ENCODE measurements around the gene SVBP.

SVBP gene

DNA sequence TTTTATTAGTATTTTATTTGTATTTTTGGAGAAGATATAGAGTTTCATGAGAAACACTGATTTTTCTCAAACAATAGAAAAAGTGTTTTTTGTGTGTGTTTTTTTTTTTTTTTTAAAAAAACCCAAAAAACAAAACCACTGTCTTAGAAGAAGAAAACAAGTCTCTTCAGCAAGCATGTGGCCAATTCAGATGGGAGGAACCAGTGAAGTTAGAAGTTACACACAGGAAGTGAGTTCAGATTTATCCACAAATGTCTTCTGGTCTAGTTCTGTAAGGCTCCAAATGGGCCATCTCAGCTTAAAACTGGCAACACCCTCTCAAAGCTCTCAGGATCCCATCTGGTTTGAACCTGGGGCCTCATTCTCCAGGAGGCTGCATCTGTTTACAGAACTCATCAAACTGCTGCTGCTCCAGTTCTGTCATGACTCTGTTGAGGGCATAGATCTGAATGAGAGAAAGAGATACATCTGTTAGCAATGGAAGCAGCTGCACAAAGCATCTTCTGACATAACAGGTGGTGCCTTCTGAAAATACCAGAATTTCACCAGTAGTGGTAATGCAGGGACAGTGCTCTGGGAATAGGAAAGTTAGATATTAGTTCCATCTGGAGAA, 10.0 kb downstream of the SVBP start:
- Histone ChIP-seq H3K9me3 (ENCODE audit: low read length) (peaks cover 2% of the 10 kb centered on the region), H3K27me3 (ENCODE audit: insufficient read depth, low read length) (no peaks in the 10 kb centered on the region), H2AFZ (ENCODE audit: low read depth, low read length) (no peak overlapping the region), H3K36me3 (ENCODE audit: insufficient read depth, low read length) (peaks cover 32% of the 10 kb centered on the region), H3K4me3 (ENCODE audit: low read length) (no peak overlapping the region), H3K4me1 (ENCODE audit: insufficient read depth, low read length) (no peaks in the 10 kb centered on the region)

DNA sequence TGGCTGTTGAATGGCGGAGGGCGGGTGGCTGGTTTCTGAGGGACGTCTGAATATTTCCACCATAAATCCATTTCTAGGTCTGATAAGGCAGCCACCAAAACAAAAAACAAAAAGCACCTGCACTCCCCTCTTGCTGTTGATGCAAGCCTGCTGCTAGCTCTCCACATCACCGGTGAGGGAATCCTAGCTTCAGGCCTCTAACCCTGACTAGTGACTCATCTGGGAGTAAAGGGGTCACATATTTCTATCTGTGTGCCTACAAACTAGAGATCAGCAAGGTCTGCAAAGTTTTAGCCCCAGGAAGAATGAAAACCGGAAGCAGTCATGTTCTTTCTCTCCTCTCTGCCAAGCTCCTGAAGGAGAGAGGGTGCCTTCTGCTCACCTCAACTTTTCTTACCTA, 10.6 kb downstream of the SVBP start:
- Histone ChIP-seq H2AFZ (ENCODE audit: low read depth, low read length) (no peak overlapping the region), H3K36me3 (ENCODE audit: insufficient read depth, low read length) (peaks cover 32% of the 10 kb centered on the region), H3K4me3 (ENCODE audit: low read length) (no peak overlapping the region), H3K4me1 (ENCODE audit: insufficient read depth, low read length) (no peaks in the 10 kb centered on the region), H3K9me3 (ENCODE audit: low read length) (peaks cover 2% of the 10 kb centered on the region), H3K27me3 (ENCODE audit: insufficient read depth, low read length) (no peaks in the 10 kb centered on the region)

DNA sequence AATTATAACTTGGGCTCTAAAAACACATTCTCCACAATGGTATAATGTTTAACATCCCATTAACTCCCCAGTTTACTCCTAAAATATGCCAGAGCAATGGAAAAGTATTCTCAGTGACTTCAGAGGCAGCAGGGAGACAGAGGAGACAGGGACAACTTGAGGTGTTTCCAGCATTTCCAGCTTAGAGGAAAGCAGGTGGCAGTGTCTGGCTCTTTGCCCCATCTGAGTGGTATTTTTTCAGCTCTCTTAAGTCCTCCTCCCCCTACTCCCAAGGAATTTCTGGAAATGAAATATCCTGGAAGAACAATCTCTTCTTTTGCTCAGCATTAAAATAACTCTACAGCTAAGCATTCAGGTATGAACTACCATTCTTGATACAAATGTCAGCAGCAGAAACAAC, 11.0 kb downstream of the SVBP start:
- H3K4me3 ChIP-seq (ENCODE audit: low read length) = no peak overlapping the region

DNA sequence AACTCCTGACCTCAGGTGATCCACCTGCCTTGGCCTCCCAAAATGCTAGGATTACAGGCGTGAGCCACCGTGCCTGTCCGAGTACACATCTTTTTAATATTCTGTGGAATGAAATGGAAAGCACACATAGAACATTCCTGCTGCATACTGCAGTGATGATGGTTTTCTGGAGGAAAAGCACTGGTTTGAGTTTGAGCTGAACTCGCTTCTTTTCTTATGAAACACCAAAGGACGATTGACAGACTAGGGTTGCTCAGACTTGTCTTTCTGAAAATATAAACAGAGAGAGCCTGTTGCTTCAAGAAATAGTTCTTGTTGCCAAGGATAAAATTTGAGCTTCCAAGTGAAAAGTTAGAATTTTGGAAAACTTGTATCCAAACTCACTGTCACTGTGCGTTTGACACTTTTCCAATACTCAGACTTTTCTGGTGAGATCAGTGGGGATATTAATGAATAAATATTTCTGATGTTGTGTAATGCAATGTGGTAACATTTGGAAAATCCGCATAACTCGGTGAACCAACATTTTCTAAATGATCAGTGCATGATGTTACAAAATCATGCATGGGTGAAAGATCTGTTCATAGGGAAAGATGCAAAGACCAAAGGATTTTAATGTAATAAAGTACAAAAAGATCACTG, 15.2 kb downstream of the SVBP start:
- H3K27me3 ChIP-seq (ENCODE audit: insufficient read depth, low read length) = no peaks in the 10 kb centered on the region
- H3K4me1 ChIP-seq (ENCODE audit: insufficient read depth, low read length) = no peaks in the 10 kb centered on the region
- H3K9me3 ChIP-seq (ENCODE audit: low read length) = peaks cover 2% of the 10 kb centered on the region
- H3K36me3 ChIP-seq (ENCODE audit: insufficient read depth, low read length) = peaks cover 12% of the 10 kb centered on the region
- H3K4me3 ChIP-seq (ENCODE audit: low read length) = no peak overlapping the region
- H2AFZ ChIP-seq (ENCODE audit: low read depth, low read length) = no peak overlapping the region

More for the DNA sequence above, 11.0 kb downstream of the SVBP start:
- H3K27me3 ChIP-seq (ENCODE audit: insufficient read depth, low read length) = no peaks in the 10 kb centered on the region
- H3K36me3 ChIP-seq (ENCODE audit: insufficient read depth, low read length) = peaks cover 28% of the 10 kb centered on the region
- H3K4me1 ChIP-seq (ENCODE audit: insufficient read depth, low read length) = no peaks in the 10 kb centered on the region
- peaks cover 2% of the 10 kb centered on the region for H3K9me3 ChIP-seq (ENCODE audit: low read length)
- H2AFZ ChIP-seq (ENCODE audit: low read depth, low read length) = no peak overlapping the region

DNA sequence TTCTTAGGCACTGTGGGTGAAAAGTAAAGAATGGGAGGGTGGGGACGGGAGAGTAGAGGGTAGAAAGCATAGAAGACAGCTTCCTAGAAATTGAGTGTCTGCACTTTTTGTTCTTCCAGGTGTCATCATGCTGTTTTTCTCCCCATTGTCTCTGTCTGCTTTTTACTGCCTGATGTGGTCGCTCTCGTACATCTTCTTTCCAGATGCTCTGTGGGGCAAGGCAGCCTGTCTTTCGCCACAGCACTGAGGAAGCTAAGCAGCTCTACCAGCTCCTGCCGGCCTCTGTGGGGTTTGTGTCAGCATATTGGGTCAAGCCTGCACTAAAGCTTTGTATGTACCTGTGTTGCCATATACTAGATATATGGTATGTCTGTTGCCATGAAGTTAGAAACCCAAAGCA, 19.2 kb downstream of the SVBP start:
- H2AFZ ChIP-seq (ENCODE audit: low read depth, low read length) = no peak overlapping the region
- no peaks in the 10 kb centered on the region for H3K4me1 ChIP-seq (ENCODE audit: insufficient read depth, low read length)
- H3K9me3 ChIP-seq (ENCODE audit: low read length) = no peaks in the 10 kb centered on the region
- H3K4me3 ChIP-seq (ENCODE audit: low read length) = no peak overlapping the region
- H3K27me3 ChIP-seq (ENCODE audit: insufficient read depth, low read length) = no peaks in the 10 kb centered on the region
- H3K36me3 ChIP-seq (ENCODE audit: insufficient read depth, low read length) = no peaks in the 10 kb centered on the region

DNA sequence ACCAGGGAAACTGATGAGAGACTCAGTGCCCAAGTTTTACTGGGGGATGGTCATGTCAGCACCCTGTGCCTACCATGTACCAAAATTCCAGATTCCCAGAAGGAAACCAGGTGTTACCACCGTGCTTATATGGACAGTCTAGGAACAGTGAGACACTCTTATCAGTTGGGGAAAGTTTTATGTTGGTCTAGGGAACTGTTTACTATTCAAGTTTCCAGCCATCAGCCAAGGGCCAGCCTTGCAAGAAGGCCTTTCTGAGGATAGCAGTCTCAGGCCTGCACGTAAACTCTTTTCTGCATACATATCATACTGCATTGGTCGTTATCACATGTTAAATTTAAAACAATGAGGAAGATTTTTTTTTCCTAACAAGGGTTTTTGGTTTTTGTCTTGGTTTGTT, 19.8 kb downstream of the SVBP start:
- no peaks in the 10 kb centered on the region for H3K4me1 ChIP-seq (ENCODE audit: insufficient read depth, low read length)
- H3K27me3 ChIP-seq (ENCODE audit: insufficient read depth, low read length) = no peaks in the 10 kb centered on the region
- no peaks in the 10 kb centered on the region for H3K36me3 ChIP-seq (ENCODE audit: insufficient read depth, low read length)
- H3K9me3 ChIP-seq (ENCODE audit: low read length) = no peaks in the 10 kb centered on the region
- no peak overlapping the region for H3K4me3 ChIP-seq (ENCODE audit: low read length)
- no peak overlapping the region for H2AFZ ChIP-seq (ENCODE audit: low read depth, low read length)

DNA sequence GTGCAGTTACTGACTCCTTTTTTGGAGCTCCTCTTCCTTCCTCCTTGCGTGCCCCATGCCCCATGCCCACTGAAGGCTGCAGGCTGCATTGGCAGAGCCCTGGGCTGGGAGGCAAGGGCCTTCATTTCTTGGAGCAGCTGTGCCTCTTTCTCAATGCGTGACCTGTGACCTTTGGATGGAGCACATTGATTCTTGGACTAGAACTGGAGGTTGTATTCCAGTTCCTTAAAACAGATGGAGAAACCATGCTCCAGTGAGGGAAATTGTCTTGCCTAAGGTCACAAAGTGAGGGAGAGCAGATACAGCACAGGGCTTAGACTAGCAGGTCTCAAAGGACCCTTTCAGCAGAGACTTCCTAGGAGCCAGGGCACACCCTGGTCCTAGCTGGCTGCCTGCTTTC, 23.4 kb downstream of the SVBP start:
- Histone ChIP-seq H3K4me3 (ENCODE audit: low read length) (no peak overlapping the region), H3K27me3 (ENCODE audit: insufficient read depth, low read length) (no peaks in the 10 kb centered on the region), H3K36me3 (ENCODE audit: insufficient read depth, low read length) (no peaks in the 10 kb centered on the region), H3K9me3 (ENCODE audit: low read length) (no peaks in the 10 kb centered on the region), H3K4me1 (ENCODE audit: insufficient read depth, low read length) (no peaks in the 10 kb centered on the region), H2AFZ (ENCODE audit: low read depth, low read length) (no peak overlapping the region)

DNA sequence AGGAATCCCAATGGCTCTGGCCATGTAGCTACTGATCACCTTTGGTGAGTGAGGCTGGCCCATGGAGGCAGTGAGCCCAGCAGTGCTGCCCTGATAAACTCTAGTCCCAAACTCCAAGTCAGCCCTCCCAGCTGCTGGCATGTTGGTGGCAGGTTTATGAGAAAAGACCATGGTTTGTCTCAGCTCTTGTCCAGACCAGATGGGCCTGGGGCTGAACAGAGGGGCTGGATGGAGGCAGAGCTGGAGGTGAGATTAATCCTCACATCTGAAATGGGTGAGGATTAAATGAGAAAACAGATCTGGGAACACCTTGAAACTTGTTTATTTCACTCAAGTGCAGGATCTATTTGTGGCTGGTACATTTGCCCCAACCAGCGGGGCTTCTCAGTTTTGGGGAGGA, 29.2 kb downstream of the SVBP start:
- Histone ChIP-seq H2AFZ (ENCODE audit: low read depth, low read length) (no peak overlapping the region), H3K9me3 (ENCODE audit: low read length) (no peaks in the 10 kb centered on the region), H3K36me3 (ENCODE audit: insufficient read depth, low read length) (peaks cover 10% of the 10 kb centered on the region), H3K27me3 (ENCODE audit: insufficient read depth, low read length) (no peaks in the 10 kb centered on the region), H3K4me1 (ENCODE audit: insufficient read depth, low read length) (no peaks in the 10 kb centered on the region), H3K4me3 (ENCODE audit: low read length) (no peak overlapping the region)

DNA sequence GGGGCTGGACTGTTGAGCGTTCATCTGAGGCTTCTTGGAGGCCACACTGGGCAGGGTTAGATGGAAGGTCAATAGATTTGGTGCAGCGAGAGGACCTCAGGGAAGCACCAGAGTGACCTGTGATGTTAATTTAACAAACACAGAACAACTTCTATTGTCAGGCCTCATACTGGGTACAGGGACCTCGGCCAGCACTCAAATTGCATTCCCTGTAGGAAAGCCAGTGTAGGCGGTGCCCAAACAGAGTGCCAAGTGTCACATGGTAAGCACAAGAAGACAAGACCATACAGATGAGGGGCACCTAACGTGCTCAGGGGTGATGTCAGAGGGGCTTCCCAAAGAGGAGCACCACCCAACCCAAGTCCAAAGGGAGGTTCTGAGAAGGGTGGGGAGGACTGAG, 31.1 kb downstream of the SVBP start:
- no peak overlapping the region for H2AFZ ChIP-seq (ENCODE audit: low read depth, low read length)
- no peaks in the 10 kb centered on the region for H3K4me1 ChIP-seq (ENCODE audit: insufficient read depth, low read length)
- H3K36me3 ChIP-seq (ENCODE audit: insufficient read depth, low read length) = peaks cover 22% of the 10 kb centered on the region
- no peak overlapping the region for H3K4me3 ChIP-seq (ENCODE audit: low read length)
- no peaks in the 10 kb centered on the region for H3K9me3 ChIP-seq (ENCODE audit: low read length)
- no peaks in the 10 kb centered on the region for H3K27me3 ChIP-seq (ENCODE audit: insufficient read depth, low read length)

DNA sequence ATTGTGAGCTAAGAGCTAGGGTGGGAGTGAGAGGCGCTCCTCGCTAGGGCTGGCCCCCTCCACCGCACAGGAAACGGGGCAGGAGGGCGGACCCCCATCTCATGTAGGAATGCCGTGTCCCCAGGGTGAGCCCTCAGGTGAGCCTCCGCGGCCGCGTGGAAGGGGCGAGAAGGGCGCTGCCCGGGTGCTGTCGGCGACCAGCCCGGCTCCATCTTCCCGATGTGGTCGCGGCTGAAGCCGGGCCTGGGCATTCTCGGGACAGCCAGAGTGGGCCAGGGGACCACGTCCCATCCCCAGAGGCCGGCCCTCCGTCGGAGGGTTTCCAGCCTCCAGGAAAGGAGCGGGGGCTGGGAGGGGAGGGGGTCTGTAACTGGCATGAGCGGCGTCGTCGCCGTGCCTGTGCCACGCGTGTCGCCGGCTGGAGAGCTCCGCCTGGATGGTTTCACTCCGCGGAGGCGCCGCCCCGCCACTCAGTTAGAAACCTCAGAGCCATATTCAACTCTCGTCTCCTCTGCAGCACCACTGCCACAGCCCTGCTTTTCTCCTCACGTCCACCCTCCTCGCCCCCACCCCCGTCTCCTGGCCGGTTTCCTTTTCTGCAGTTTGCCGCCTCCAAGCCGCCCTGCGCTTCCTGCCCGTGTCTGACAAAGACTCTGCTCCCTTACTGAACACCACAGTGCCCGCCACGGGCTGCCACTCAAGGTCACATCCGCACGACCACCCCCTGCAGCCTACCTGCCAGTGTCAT, 32.1 kb downstream of the SVBP start, which contains the start of gene TMEM269:
Gene TMEM269 (plus strand): TSS at position 46 of the 748 bp plus-strand sequence. CDS start 4,903 bp downstream, outside the sequence.
- H3K4me3 ChIP-seq (ENCODE audit: low read length) = no peak within 1 kb of the TSS
- H3K36me3 ChIP-seq (ENCODE audit: insufficient read depth, low read length) = peaks cover 32% of the 10 kb centered on the region
- no peak within 1 kb of the TSS for H2AFZ ChIP-seq (ENCODE audit: low read depth, low read length)
- no peaks in the 10 kb centered on the region for H3K4me1 ChIP-seq (ENCODE audit: insufficient read depth, low read length)
- H3K9me3 ChIP-seq (ENCODE audit: low read length) = no peaks in the 10 kb centered on the region
- no peaks in the 10 kb centered on the region for H3K27me3 ChIP-seq (ENCODE audit: insufficient read depth, low read length)

DNA sequence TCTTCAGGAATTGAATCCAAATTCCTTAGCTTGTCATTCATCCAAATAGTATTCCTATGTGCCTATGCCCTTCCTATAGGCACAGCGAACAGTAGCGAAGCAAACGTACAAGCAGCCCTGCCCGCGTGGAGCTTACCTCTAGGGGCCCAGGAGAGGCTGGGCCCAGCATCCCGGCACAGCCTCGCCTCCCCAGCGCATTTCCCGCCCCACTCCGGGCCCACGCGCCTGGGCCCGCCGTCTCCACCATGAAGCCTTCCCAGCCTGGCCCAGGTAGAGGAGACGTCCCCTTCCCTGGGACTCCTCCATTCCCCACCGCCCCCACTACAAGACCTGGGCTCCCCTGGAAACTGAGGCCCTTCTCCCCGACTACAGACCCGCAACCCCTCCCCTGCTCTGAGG, 32.7 kb downstream of the SVBP start:
- no peaks in the 10 kb centered on the region for H3K27me3 ChIP-seq (ENCODE audit: insufficient read depth, low read length)
- no peaks in the 10 kb centered on the region for H3K4me1 ChIP-seq (ENCODE audit: insufficient read depth, low read length)
- no peak overlapping the region for H2AFZ ChIP-seq (ENCODE audit: low read depth, low read length)
- no peak overlapping the region for H3K4me3 ChIP-seq (ENCODE audit: low read length)
- H3K9me3 ChIP-seq (ENCODE audit: low read length) = no peaks in the 10 kb centered on the region
- peaks cover 38% of the 10 kb centered on the region for H3K36me3 ChIP-seq (ENCODE audit: insufficient read depth, low read length)

DNA sequence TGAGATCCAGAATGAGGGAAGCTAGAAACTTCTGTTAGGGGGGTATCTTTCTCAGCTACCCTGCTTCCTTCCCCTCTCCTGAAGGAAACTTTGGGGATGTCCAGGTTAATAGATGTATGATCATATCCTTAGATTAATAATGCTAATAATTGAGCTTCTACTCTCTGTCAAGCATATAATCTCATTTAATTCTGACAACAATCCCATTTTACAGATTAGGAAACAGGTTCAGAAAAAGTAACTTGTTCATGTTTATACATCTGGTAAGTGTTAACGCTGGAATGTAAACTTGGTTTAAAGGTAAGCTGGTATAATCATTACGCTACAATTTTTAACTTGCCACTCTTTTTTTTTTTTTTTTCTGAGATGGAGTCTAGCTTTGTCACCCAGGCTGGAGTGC, 34.1 kb downstream of the SVBP start:
- H3K27me3 ChIP-seq (ENCODE audit: insufficient read depth, low read length) = no peaks in the 10 kb centered on the region
- H3K9me3 ChIP-seq (ENCODE audit: low read length) = no peaks in the 10 kb centered on the region
- H2AFZ ChIP-seq (ENCODE audit: low read depth, low read length) = no peak overlapping the region
- no peaks in the 10 kb centered on the region for H3K4me1 ChIP-seq (ENCODE audit: insufficient read depth, low read length)
- peaks cover 47% of the 10 kb centered on the region for H3K36me3 ChIP-seq (ENCODE audit: insufficient read depth, low read length)
- no peak overlapping the region for H3K4me3 ChIP-seq (ENCODE audit: low read length)

DNA sequence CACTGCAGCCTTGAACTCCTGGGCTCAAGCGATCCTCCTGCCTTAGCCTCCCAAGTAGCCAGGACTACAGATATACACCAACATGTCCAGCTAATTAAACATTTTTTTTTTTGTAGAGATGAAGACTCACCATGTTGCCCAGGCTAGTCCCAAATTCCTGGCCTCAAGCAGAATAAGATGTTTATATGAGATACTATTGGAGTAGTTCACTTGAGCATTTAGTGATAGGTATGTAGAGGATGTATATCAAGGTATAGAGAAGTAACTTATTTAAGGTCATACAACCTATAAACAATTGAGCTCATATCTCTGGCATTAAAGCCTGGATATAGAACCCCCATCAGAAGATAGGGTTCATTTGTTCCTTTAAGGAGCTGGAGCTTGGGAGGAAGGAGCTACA, 37.0 kb downstream of the SVBP start:
- Histone ChIP-seq H3K36me3 (ENCODE audit: insufficient read depth, low read length) (peaks cover 73% of the 10 kb centered on the region), H2AFZ (ENCODE audit: low read depth, low read length) (no peak overlapping the region), H3K4me3 (ENCODE audit: low read length) (no peak overlapping the region), H3K27me3 (ENCODE audit: insufficient read depth, low read length) (no peaks in the 10 kb centered on the region), H3K4me1 (ENCODE audit: insufficient read depth, low read length) (no peaks in the 10 kb centered on the region), H3K9me3 (ENCODE audit: low read length) (no peaks in the 10 kb centered on the region)
